Right renal pelvis (tissue), 4 donors: ENCODE data around the gene ARHGAP19. TPM values are rescaled to one million over a fixed set of nuclear protein-coding genes. Genes with fewer than 3 reads are reported as not detected.

Experiments used
- DNase-seq, 4 donors: peaks; one replicate each; pipeline ENCODE4 v3.0.0-alpha.2; 2013; ENCODE audit warnings: low read depth in 4 of 4, low spot score in 3 of 4, missing footprints in 1 of 4
- polyA plus RNA-seq, 4 donors: library from polyadenylated mRNA; unstranded; fragments of 120-200 nt; gene quantifications; one replicate each; pipeline ENCODE4 v1.2.1, GENCODE V29; 2013; ENCODE audit not compliant: insufficient read length in 4 of 4

ARHGAP19 gene, protein sequence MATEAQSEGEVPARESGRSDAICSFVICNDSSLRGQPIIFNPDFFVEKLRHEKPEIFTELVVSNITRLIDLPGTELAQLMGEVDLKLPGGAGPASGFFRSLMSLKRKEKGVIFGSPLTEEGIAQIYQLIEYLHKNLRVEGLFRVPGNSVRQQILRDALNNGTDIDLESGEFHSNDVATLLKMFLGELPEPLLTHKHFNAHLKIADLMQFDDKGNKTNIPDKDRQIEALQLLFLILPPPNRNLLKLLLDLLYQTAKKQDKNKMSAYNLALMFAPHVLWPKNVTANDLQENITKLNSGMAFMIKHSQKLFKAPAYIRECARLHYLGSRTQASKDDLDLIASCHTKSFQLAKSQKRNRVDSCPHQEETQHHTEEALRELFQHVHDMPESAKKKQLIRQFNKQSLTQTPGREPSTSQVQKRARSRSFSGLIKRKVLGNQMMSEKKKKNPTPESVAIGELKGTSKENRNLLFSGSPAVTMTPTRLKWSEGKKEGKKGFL
- 10 to 100 TPM; 29.9 to 38.4 (median 30.9) TPM for polyA plus RNA-seq

GRCh38 chr10:97292097-97292861 is at the start of gene ARHGAP19:
TSS of gene ARHGAP19 (minus strand) at chr10:97292637. CDS start at chr10:97292627, 10 bp downstream.
- peak; percentile 92 to 98 (median 95) for DNase-seq

GRCh38 chr10:97341416-97341815 is 49.0 kb upstream of the ARHGAP19 start:
- no peak for DNase-seq

DNA sequence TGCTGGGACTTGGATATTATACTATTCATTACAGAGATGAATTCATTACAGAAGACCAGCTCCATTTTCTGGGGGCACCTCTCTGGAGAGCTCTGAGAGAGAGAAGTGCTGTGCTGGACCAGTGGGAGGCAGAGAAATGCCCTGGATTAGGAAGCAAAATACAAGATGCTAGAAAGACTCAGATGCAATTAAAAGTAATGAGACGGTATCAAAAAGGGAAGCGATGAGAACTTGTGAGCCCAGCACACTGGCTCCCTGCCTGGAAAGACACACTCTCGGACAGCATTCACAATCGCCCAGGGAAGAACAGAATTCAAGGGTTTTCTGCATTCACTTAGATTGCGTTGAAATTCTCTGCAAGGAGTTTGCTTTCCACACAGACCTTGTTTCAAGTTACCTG is 45.6 kb upstream of the ARHGAP19 start:
- DNase-seq, result no peak

- DNase-seq, result no peak
Observed at GRCh38 chr10:97336942-97337831, 44.8 kb upstream of the ARHGAP19 start.

DNA sequence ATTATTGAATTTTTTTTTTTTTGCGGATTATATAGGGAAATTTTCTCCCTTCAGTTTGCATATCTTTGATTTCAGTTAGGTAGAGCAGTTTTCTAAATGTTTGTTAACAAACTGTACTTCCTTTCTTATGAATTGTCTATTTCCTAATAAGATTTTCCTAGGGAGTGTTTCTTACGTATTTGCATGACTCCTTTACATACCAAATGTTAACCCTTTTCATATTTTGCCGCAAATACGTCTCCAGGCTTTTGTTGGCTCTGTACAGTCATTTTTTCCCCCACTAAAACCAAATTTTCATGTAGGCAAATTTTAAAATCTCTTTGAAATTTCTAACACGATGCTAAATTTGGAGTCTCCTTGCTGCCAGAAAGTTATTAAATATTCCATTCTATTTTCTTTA is 44.0 kb upstream of the ARHGAP19 start:
- DNase-seq, result no peak

GRCh38 chr10:97336006-97336405 is 43.6 kb upstream of the ARHGAP19 start:
- no peak for DNase-seq

GRCh38 chr10:97335188-97335619 is 42.8 kb upstream of the ARHGAP19 start:
- DNase-seq, result no peak

- DNase-seq, result peak; percentile 80 to 88 (median 82)
Observed at GRCh38 chr10:97334370-97335175, 42.1 kb upstream of the ARHGAP19 start, which contains the start of gene FRAT2. TSS of gene FRAT2 (minus strand) at chr10:97334729. CDS start at chr10:97334572, 157 bp downstream.

- DNase-seq, result no peak
Observed at GRCh38 chr10:97333601-97334369, 41.3 kb upstream of the ARHGAP19 start.

- DNase-seq, result no peak
Observed at GRCh38 chr10:97333351-97333600, 40.8 kb upstream of the ARHGAP19 start.

DNA sequence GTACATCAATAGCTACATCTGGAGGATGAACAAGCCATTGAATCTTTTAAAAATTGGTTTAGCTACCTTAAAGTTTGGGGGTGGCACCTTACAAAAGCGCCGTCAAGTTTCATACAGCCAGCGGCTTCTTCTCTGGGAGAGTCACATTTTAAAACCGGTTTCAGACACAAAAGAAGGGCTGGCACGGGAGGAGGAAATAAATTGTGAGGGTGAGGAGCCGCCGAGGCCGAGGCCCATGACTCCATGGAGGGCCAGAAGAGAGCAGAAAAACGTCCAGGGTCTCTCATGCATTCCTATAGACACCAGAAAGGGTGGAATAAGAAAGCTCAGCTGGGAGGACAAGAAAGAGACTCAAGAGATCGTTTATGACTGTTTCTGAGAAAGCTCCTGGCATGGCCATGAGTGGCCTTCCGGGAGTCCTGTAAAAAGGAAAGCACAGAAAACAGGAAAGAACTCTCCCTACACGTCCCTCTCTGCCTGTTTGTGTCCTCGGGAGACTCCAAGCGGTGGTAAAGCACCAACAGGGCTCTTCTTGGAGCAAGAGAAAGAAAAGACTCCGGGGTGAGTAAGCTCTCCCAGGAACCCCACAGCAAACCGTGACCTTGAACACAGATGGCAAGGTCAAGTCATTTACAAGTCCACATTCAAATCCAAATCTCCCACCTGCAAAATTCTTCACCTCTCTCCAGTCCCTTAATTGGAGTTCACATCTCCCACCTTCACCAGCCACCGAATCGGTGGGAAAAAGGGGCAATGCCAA is 40.3 kb upstream of the ARHGAP19 start:
- DNase-seq, result no peak

DNA sequence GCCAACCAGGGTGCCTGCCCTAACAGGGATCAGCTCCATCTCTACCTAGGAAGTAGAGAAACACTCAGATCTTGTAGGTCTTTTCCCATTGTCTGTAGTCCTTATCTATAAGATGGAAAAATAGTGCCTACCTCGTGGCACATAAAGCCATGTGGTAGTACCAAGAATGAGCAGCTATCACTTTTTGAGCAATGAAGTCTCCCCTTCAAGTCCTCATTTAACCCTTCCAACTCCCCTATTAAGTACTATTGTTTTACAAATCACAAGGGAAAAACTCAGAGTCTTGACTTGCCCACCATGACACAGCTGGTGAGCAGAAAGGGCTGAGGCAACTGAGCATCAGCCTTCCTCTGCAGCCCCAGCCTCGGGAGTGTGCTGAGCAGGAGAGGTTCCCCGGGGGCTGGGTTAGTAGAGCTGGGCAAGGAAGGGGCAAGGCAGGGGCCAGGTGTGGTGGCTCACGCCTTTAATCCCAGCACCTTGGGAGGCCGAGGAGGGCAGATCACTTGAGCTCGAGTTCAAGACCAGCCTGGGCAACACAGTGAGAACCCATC is 38.8 kb upstream of the ARHGAP19 start:
- DNase-seq, result no peak

DNA sequence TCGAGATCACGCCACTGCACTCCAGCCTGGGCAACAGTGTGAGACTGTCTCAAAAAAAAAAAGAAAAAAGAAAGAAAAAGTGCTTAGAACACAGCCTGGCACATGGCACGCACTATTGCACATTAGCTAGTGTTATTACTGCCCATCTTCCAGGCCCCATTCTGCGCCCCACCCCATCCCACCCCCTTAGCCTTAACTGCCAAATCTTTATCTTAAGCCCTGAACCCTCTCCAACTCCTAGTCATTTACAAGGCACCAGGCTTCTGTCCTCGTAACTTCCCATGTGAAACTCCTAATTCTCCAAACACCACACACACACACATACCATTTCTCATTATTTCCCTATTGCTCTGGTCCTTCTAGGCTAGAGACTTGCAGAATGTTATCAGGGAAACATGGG is 37.3 kb upstream of the ARHGAP19 start:
- DNase-seq, result no peak

DNA sequence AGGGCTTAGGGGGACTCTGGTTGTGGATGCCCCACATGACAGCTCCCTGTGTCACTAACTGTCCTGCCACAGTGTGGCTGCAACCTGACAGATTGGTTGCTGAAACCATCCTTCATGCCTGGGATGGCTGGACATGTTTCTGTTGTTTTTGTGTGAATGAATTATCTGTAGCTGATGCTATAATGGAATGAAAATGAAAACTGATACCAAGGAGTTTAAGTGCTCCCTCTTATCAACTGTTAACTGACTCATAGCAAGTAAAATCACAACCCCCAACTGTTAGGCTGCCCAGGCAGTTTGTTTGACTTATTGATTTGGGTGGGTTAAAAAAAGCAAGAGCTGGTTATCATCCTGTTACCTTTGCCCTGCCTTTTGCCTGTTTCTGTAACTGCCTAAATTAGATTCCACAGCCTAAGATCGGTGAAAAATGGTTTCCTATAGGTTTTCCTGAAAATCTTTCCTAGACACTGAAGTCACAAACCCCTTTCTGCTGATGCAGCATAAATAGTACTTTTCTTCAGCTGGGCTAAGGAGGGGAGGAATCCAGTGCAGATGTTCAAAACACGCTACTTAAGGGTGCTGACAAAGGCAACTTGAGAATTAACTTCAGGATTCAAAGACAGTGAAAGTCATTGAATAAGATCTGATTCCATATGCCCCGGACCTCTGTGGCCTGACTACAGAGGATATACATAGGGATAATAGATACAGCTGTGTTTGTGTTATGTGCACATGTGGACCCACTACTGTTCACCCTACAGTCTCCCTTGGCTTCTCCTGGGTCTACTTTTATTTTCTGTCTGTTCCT is 36.4 kb upstream of the ARHGAP19 start:
- no peak for DNase-seq

DNA sequence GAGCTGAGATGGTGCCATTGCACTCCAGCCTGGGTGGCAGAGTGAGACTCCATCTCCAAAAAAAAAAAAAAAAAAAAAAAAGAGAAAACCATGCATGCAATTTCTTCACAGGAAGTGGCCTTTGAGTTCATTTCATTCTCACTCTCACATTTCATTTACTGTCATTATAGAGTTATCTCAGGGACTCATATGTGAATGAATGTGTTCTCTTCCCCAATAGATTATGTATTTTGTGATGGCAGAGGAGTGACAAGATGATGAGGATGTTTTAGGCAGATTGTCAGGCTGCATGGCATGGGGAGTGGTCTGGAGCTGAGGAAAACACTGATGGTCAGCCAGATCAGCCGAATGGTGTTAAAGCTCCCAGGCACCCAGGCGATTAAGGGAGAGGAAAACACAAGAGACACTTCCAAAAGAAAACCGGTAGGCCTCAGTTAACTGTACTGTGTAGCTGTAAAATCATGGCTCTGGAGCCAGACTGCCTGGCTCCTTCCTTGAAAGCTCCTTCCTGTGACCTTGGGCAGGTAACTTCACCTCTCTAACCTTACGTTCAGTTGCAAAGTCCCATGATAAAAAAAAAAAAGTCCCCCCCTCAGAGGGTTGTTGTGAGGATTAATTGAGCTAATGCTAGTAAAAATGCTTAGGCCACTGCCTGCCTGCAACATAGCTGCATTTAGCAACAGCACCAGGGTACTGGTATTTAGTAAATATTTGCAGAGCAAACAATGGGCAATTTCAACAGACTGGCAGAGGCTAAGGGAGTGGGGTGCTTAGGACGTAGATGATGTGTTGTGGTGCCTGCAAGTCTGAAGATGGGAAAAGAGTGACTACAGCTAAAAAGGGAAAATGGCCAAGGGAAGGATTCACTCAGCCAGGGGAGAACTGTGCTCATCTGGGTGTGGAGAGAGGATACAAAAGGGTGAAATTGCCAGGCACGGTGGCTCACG is 35.2 kb upstream of the ARHGAP19 start:
- no peak for DNase-seq

DNA sequence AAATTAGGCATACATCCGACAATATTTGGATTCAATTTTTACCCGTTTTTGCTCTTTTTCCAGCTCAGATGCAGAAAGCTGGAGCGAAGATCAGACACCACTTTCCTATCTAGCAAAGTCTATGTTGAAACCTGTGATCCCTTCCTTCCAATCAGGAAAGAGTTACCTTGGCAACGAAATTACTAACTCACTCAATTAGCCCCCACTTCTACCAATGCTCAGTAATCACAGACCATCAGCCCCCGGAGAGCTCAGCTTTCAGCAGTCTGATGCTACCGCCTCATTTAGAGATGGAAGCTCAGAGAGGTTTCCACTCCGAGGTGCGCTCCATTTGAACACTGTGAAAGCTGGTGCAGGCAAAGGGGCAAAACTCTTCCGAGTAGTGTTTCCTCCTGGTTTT is 33.3 kb upstream of the ARHGAP19 start:
- no peak for DNase-seq
